HCT116 (cell line): ENCODE data around the gene RRP12. TPM values are rescaled to one million over a fixed set of nuclear protein-coding genes. Genes with fewer than 3 reads are reported as not detected.

Experiments used
- ATAC-seq: fragments of 200-7000 bp; cut with Tn5 transposase; 2 replicates; pipeline ENCODE4 v1.9.1; 2020; ENCODE audit warnings: mild to moderate bottlenecking, moderate library complexity
- BruUV-seq: library from RNA; stranded (reverse); fragments of 400-500 nt; replicated peaks from 2 replicates; lab custom pipeline; 2021; lab: Mats Ljungman, UMichigan
- CTCF ChIA-PET: fragments of 300-600 bp; sonication (Branson Sonifier 250); formaldehyde crosslinking; loops from one replicate; lab custom pipeline; 2021; ENCODE audit warnings: antibody characterized with exemption; lab: Charles Lee
- POLR2A ChIA-PET: fragments of 300-600, 350-600 bp; sonication (Branson Sonifier 250); formaldehyde crosslinking; loops from one replicate; lab custom pipeline; 2021; ENCODE audit warnings: antibody characterized with exemption; lab: Charles Lee
- RAD21 ChIA-PET, 2 experiments: fragments of 300-600 bp; sonication (Branson Sonifier 250); formaldehyde crosslinking; loops; one replicate each; lab custom pipeline; 2023; ENCODE audit warnings: low total read pairs in 2 of 2; ENCODE audit not compliant: uncharacterized antibody in 2 of 2, unreplicated experiment in 2 of 2, low non-redundant PET in 1 of 2; lab: Charles Lee
- DNase-seq: peaks from one replicate; pipeline ENCODE4 v3.0.0-alpha.2; 2010; ENCODE audit warnings: low read depth, low spot score
- H2AFZ ChIP-seq: fragments of 200-600 bp; shearing (Covaris generic), sonication (generic); 2 replicates; pipeline ENCODE4 v1.6.1; 2017; ENCODE audit warnings: low read depth, mixed run types, mixed read lengths, antibody characterized with exemption, low read length; ENCODE audit not compliant: poor library complexity, severe bottlenecking
- H3K27ac ChIP-seq: 2 replicates; pipeline ENCODE4 v1.5.1; 2012; ENCODE audit warnings: low read depth, low read length
- H3K27me3 ChIP-seq: fragments of 200-600 bp; sonication (generic); 2 replicates; pipeline ENCODE4 v1.6.1; 2016; ENCODE audit warnings: mixed run types, low read length, mixed read lengths; ENCODE audit not compliant: insufficient read depth
- H3K36me3 ChIP-seq, 2 experiments: fragments of 200-500 bp in 1 of 2; fragments of 200-600 bp in 1 of 2; sonication (Bioruptor generic) in 1 of 2; sonication (generic) in 1 of 2; 2 replicates each; pipeline versions ENCODE4 v1.5.1 to v1.6.1; 2014 to 2016; ENCODE audit warnings: low read length in 2 of 2, inconsistent platforms in 1 of 2, mixed read lengths in 1 of 2, mixed run types in 1 of 2; ENCODE audit not compliant: insufficient read depth in 2 of 2, control insufficient read depth in 1 of 2
- H3K4me1 ChIP-seq, 2 experiments: fragments of 200-600 bp in 1 of 2; sonication (generic) in 1 of 2; 2 replicates each; pipeline versions ENCODE4 v1.5.1 to v1.6.1; 2012 to 2017; ENCODE audit warnings: low read length in 2 of 2, inconsistent platforms in 1 of 2, mild to moderate bottlenecking in 1 of 2, mixed read lengths in 1 of 2, mixed run types in 1 of 2, moderate library complexity in 1 of 2; ENCODE audit not compliant: insufficient read depth in 2 of 2, control insufficient read depth in 1 of 2
- H3K4me2 ChIP-seq: fragments of 200-600 bp; sonication (generic); 2 replicates; pipeline ENCODE4 v1.6.1; 2017; ENCODE audit warnings: mixed run types, low read length, mixed read lengths
- H3K4me3 ChIP-seq, 2 experiments: fragments of 200-600 bp in 1 of 2; sonication (generic) in 1 of 2; replicated peaks in 1 of 2; 2 replicates each; pipeline ENCODE4 v1.5.1; 2011 to 2016; ENCODE audit warnings: low read length in 2 of 2, control low read depth in 1 of 2, low read depth in 1 of 2, mild to moderate bottlenecking in 1 of 2, mixed read lengths in 1 of 2, mixed run types in 1 of 2
- H3K79me2 ChIP-seq: fragments of 200-600 bp; sonication (generic); 2 replicates; pipeline ENCODE4 v1.6.1; 2017; ENCODE audit warnings: mild to moderate bottlenecking, mixed run types, low read length, moderate library complexity, mixed read lengths; ENCODE audit not compliant: insufficient read depth
- H3K9ac ChIP-seq: fragments of 200-600 bp; sonication (generic); 2 replicates; pipeline ENCODE4 v1.6.1; 2016; ENCODE audit warnings: low read length, mixed read lengths
- H3K9me2 ChIP-seq: fragments of 200-600 bp; sonication (generic), shearing (Covaris generic); 2 replicates; pipeline ENCODE4 v1.6.1; 2017; ENCODE audit warnings: mixed run types, mild to moderate bottlenecking, moderate library complexity; ENCODE audit not compliant: insufficient read depth
- H3K9me3 ChIP-seq, 2 experiments: fragments of 200-500 bp in 1 of 2; fragments of 200-600 bp in 1 of 2; sonication (Bioruptor generic) in 1 of 2; sonication (generic) in 1 of 2; 2 replicates each; pipeline ENCODE4 v1.6.1; 2014 to 2017; ENCODE audit warnings: low read length in 2 of 2, mixed read lengths in 2 of 2, inconsistent platforms in 1 of 2, low read depth in 1 of 2, mild to moderate bottlenecking in 1 of 2, mixed run types in 1 of 2, moderate library complexity in 1 of 2; ENCODE audit not compliant: control insufficient read depth in 1 of 2, insufficient read depth in 1 of 2
- H4K20me1 ChIP-seq: fragments of 200-600 bp; sonication (generic), shearing (Covaris generic); 2 replicates; pipeline ENCODE4 v1.6.1; 2017; ENCODE audit warnings: mixed run types, mild to moderate bottlenecking, moderate library complexity; ENCODE audit not compliant: insufficient read depth
- ATF3 ChIP-seq: IDR thresholded peaks from 2 replicates; pipeline ENCODE4 v1.6.1; 2012
- CEBPB ChIP-seq: IDR thresholded peaks from 2 replicates; pipeline ENCODE4 v1.6.1; 2012; ENCODE audit warnings: low read depth
- CTCF ChIP-seq, 3 experiments: fragments of 200-600 bp in 1 of 3; sonication (generic) in 1 of 3; IDR thresholded peaks in 2 of 3; conservative IDR thresholded peaks in 1 of 3; 2 replicates each; pipeline ENCODE4 v1.5.1; 2012 to 2017; ENCODE audit warnings: low read depth in 2 of 3, low read length in 2 of 3, antibody characterized with exemption in 1 of 3, borderline replicate concordance in 1 of 3, control low read depth in 1 of 3, mild to moderate bottlenecking in 1 of 3, mixed read lengths in 1 of 3, mixed run types in 1 of 3, moderate library complexity in 1 of 3; ENCODE audit not compliant: insufficient read depth in 1 of 3
- EGR1 ChIP-seq: IDR thresholded peaks from 2 replicates; pipeline ENCODE4 v1.6.1; 2012; ENCODE audit warnings: low read depth
- EZH2phosphoT487 ChIP-seq: fragments of 200-600 bp; IDR thresholded peaks from 2 replicates; pipeline ENCODE4 v1.6.1; 2018; ENCODE audit warnings: antibody characterized with exemption, borderline replicate concordance
- FOSL1 ChIP-seq: IDR thresholded peaks from 2 replicates; pipeline ENCODE4 v1.6.1; 2012; ENCODE audit warnings: low read depth
- JUND ChIP-seq: IDR thresholded peaks from 2 replicates; pipeline ENCODE4 v1.6.1; 2012
- POLR2A ChIP-seq: IDR thresholded peaks from 2 replicates; pipeline ENCODE4 v1.7.0; 2011; ENCODE audit warnings: borderline replicate concordance; ENCODE audit not compliant: insufficient read depth, insufficient read length; ENCODE audit errors: extremely low read depth
- POLR2AphosphoS5 ChIP-seq: IDR thresholded peaks from 2 replicates; pipeline ENCODE4 v1.6.1; 2011; ENCODE audit warnings: mild to moderate bottlenecking, low read depth, low read length, moderate library complexity
- RAD21 ChIP-seq: IDR thresholded peaks from 2 replicates; pipeline ENCODE4 v1.6.1; 2012; ENCODE audit warnings: low read depth, mild to moderate bottlenecking
- SIN3A ChIP-seq: IDR thresholded peaks from 2 replicates; pipeline ENCODE4 v1.6.1; 2012; ENCODE audit warnings: low read depth
- SP1 ChIP-seq: IDR thresholded peaks from 2 replicates; pipeline ENCODE4 v1.6.1; 2012; ENCODE audit warnings: low read depth
- SRF ChIP-seq: IDR thresholded peaks from 2 replicates; pipeline ENCODE4 v1.6.1; 2012; ENCODE audit warnings: low read depth
- ZBTB33 ChIP-seq: IDR thresholded peaks from 2 replicates; pipeline ENCODE4 v1.6.1; 2011; ENCODE audit warnings: mild to moderate bottlenecking, low read length, moderate library complexity; ENCODE audit not compliant: insufficient replicate concordance; ENCODE audit errors: extremely low read depth
- ZNF274 ChIP-seq: fragments of 200-500 bp; sonication (Bioruptor generic); IDR thresholded peaks from 2 replicates; pipeline ENCODE4 v1.6.1; 2014; ENCODE audit warnings: mild to moderate bottlenecking, low read depth, low read length, inconsistent platforms
- intact Hi-C: fragments of 100-400 bp; cut with micrococcal nuclease; formaldehyde crosslinking; loops from 2 replicates; pipeline ENCODE4 v1.10.0; 2022
- total RNA-seq: library from RNA; stranded (reverse); gene quantifications from one replicate; pipeline ENCODE4 v1.2.1, GENCODE V29; 2021; ENCODE audit not compliant: unreplicated experiment
- TF ChIP-seq, protein P1 (sequence below): IDR thresholded peaks from 2 replicates; pipeline ENCODE4 v1.6.1; 2012; ENCODE audit warnings: low read depth

RRP12 gene
- total RNA-seq, 1 experiment from 2014 or later = 67.0 TPM

DNA sequence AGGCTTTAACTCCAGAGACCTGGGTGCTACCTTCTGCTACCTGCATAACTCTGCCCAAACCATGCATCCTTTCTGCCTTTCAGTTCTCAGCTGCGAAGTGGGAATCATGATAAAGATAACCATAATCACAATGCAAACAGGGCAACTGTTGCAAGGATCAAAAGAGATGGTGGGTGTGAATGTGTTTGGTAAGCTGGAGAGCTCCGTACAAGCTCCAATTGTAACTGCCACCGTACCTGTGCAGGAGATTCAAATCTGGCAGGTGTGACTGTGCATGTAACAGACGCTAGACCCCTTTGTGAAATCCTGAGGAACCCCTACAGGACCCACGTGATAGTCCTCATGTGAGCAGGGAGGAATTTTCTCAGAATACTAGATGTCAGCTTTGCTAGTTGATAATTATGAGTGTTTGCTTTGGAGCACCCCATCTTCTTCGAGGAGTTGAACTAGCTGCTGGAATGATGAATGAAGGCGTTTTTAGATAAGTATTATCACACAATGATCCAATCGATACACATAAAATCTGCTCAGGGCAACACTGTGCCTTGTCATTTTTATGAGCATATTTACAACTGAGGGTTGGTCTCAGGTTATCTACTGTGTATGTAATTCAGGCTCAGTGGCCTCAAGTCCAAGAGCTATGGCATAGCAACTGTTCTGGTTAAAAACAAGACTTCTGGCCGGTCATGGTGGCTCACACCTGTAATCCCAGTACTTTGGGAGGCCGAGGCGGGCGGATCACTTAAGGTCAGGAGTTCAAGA lies 51.2 kb downstream of the RRP12 start:
- intact Hi-C loops = no loop called here
- Histone ChIP-seq H3K27me3 (no peaks in the 10 kb centered on the region), H3K4me2 (no peak overlapping the region)
- TF ChIP-seq ZBTB33 = no peak
- no peak for TF ChIP-seq POLR2A
- TF ChIP-seq SP1 = no peak
- no peak for TF ChIP-seq SIN3A
- TF ChIP-seq ZNF274 = no peak
- no peak for TF ChIP-seq RAD21
- no peak for TF ChIP-seq JUND
- TF ChIP-seq EGR1 = no peak
- no peak for TF ChIP-seq CEBPB
- no peak for TF ChIP-seq FOSL1
- TF ChIP-seq POLR2AphosphoS5 = no peak
- TF ChIP-seq SRF = no peak
- TF ChIP-seq CTCF (IDR thresholded peaks at IDR 0.05 in 2 of 3, conservative IDR thresholded peaks at IDR 0.05 in 1 of 3; ENCODE audit: borderline replicate concordance in 1 of 3, insufficient read depth in 1 of 3, low read depth in 2 of 3, low read length in 2 of 3) = no peak
- TF ChIP-seq, protein P1, sequence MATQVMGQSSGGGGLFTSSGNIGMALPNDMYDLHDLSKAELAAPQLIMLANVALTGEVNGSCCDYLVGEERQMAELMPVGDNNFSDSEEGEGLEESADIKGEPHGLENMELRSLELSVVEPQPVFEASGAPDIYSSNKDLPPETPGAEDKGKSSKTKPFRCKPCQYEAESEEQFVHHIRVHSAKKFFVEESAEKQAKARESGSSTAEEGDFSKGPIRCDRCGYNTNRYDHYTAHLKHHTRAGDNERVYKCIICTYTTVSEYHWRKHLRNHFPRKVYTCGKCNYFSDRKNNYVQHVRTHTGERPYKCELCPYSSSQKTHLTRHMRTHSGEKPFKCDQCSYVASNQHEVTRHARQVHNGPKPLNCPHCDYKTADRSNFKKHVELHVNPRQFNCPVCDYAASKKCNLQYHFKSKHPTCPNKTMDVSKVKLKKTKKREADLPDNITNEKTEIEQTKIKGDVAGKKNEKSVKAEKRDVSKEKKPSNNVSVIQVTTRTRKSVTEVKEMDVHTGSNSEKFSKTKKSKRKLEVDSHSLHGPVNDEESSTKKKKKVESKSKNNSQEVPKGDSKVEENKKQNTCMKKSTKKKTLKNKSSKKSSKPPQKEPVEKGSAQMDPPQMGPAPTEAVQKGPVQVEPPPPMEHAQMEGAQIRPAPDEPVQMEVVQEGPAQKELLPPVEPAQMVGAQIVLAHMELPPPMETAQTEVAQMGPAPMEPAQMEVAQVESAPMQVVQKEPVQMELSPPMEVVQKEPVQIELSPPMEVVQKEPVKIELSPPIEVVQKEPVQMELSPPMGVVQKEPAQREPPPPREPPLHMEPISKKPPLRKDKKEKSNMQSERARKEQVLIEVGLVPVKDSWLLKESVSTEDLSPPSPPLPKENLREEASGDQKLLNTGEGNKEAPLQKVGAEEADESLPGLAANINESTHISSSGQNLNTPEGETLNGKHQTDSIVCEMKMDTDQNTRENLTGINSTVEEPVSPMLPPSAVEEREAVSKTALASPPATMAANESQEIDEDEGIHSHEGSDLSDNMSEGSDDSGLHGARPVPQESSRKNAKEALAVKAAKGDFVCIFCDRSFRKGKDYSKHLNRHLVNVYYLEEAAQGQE = no peak
- TF ChIP-seq ATF3 = no peak
- no peak for TF ChIP-seq EZH2phosphoT487
- TF ChIP-seq, all 23 proteins: peak for 0
- H3K4me3 ChIP-seq = no peak overlapping the region
- POLR2A ChIA-PET = interaction anchor here (0.6 kb wide), 1 partner anchor 22 kb away, joined by 4 read pairs; no protein-coding TSS in a partner anchor
- H3K4me1 ChIP-seq = peaks cover 0 to 5% of the 10 kb centered on the region in 2 experiments; a peak in 1 of 4 replicates
- no TSS peak for BruUV-seq
- no peaks in the 10 kb centered on the region for H4K20me1 ChIP-seq
- peaks cover 0 to 13% of the 10 kb centered on the region in 2 experiments; a peak in 1 of 4 replicates for H3K36me3 ChIP-seq
- no peak overlapping the region for H2AFZ ChIP-seq
- no peaks in the 10 kb centered on the region for H3K9me3 ChIP-seq
- no peak for DNase-seq
- H3K9me2 ChIP-seq = no peaks in the 10 kb centered on the region
- H3K79me2 ChIP-seq = no peaks in the 10 kb centered on the region
- CTCF ChIA-PET = interaction anchor here (0.6 kb wide), 1 partner anchor 117 kb away, joined by 3 read pairs; no protein-coding TSS in a partner anchor
- no peak overlapping the region for H3K27ac ChIP-seq
- RAD21 ChIA-PET = no interaction called here
- no peak overlapping the region for H3K9ac ChIP-seq
- no peak for ATAC-seq
